Left ventricle myocardium inferior (tissue), 1 donor: ENCODE measurements around the gene ATXN1. TPM values are rescaled to one million over a fixed set of nuclear protein-coding genes. Genes with fewer than 3 reads are reported as not detected.

ENCODE experiments used
- DNase-seq: peaks from one replicate; pipeline ENCODE4 v3.0.0-alpha.2; 2020
- H3K27ac ChIP-seq: fragments of 200-600 bp; replicated peaks from 2 replicates; pipeline ENCODE4 v1.8.0; 2021
- H3K27me3 ChIP-seq: fragments of 200-600 bp; 2 replicates; pipeline ENCODE4 v1.8.0; 2021; ENCODE audit warnings: low read depth
- H3K36me3 ChIP-seq: fragments of 200-600 bp; 2 replicates; pipeline ENCODE4 v1.8.0; 2021
- H3K4me1 ChIP-seq: fragments of 200-600 bp; 2 replicates; pipeline ENCODE4 v1.8.0; 2021
- H3K4me3 ChIP-seq: fragments of 200-600 bp; 2 replicates; pipeline ENCODE4 v1.8.0; 2021; ENCODE audit warnings: mild to moderate bottlenecking, moderate library complexity
- H3K9me3 ChIP-seq: fragments of 200-600 bp; replicated peaks from 2 replicates; pipeline ENCODE4 v1.8.0; 2021
- CTCF ChIP-seq: fragments of 200-600 bp; IDR thresholded peaks from 2 replicates; pipeline ENCODE4 v1.8.0; 2021; ENCODE audit warnings: antibody characterized with exemption, mild to moderate bottlenecking, borderline replicate concordance
- intact Hi-C: fragments of 100-400 bp; cut with micrococcal nuclease; formaldehyde crosslinking; loops from one replicate; pipeline ENCODE4 v1.11.0; 2022
- total RNA-seq: library from RNA; stranded (reverse); fragmentation: NEBNext Ultra II Directional; extraction: Animal tissue kit (Norgen Biotek cat#: 25700); gene quantifications from one replicate; pipeline ENCODE4 v1.2.1, GENCODE V29; 2021
- donor health status: DM: no; HTN: yes; CAD: no; lungs with severe emphysema.

ATXN1 gene
- total RNA-seq, 1 donor from 2014 or later = 41.5 TPM

GRCh38 chr6:16727996-16728395 is 33.3 kb downstream of the ATXN1 start:
- no peak overlapping the region for H3K4me3 ChIP-seq
- no peak for DNase-seq

GRCh38 chr6:16725145-16725864 is 36.0 kb downstream of the ATXN1 start:
- Histone ChIP-seq H3K4me3 (peak overlapping the region; percentile 1), H3K27ac (peak overlapping the region; percentile 25), H3K36me3 (no peaks in the 10 kb centered on the region), H3K4me1 (peaks cover 43% of the 10 kb centered on the region), H3K9me3 (no peaks in the 10 kb centered on the region), H3K27me3 (no peaks in the 10 kb centered on the region)
- intact Hi-C loops = no loop called here
- TF ChIP-seq CTCF = no peak
- no peak for DNase-seq

More at GRCh38 chr6:16727996-16728395, 33.3 kb downstream of the ATXN1 start:
- no peaks in the 10 kb centered on the region for H3K9me3 ChIP-seq
- no peaks in the 10 kb centered on the region for H3K27me3 ChIP-seq
- intact Hi-C loops = no loop called here
- no peak for TF ChIP-seq CTCF
- no peak overlapping the region for H3K27ac ChIP-seq
- H3K4me1 ChIP-seq = peaks cover 59% of the 10 kb centered on the region
- no peaks in the 10 kb centered on the region for H3K36me3 ChIP-seq

- Histone ChIP-seq H3K9me3 (no peaks in the 10 kb centered on the region), H3K36me3 (no peaks in the 10 kb centered on the region), H3K27ac (no peak overlapping the region), H3K4me1 (peaks cover 55% of the 10 kb centered on the region), H3K4me3 (no peak overlapping the region), H3K27me3 (no peaks in the 10 kb centered on the region)
- intact Hi-C loops = no loop called here
- no peak for TF ChIP-seq CTCF
- no peak for DNase-seq
Observed at GRCh38 chr6:16723826-16724225, 37.4 kb downstream of the ATXN1 start.

GRCh38 chr6:16723402-16723801 is 37.9 kb downstream of the ATXN1 start:
- Histone ChIP-seq H3K36me3 (no peaks in the 10 kb centered on the region), H3K4me1 (peaks cover 59% of the 10 kb centered on the region), H3K27me3 (no peaks in the 10 kb centered on the region), H3K4me3 (no peak overlapping the region), H3K9me3 (no peaks in the 10 kb centered on the region), H3K27ac (no peak overlapping the region)
- no peak for DNase-seq
- no peak for TF ChIP-seq CTCF
- intact Hi-C loops = no loop called here

GRCh38 chr6:16722630-16723029 is 38.6 kb downstream of the ATXN1 start:
- peaks cover 65% of the 10 kb centered on the region for H3K4me1 ChIP-seq
- H3K36me3 ChIP-seq = no peaks in the 10 kb centered on the region
- no peak for DNase-seq
- intact Hi-C loops = no loop called here
- TF ChIP-seq CTCF = no peak
- no peaks in the 10 kb centered on the region for H3K9me3 ChIP-seq
- no peak overlapping the region for H3K27ac ChIP-seq
- no peaks in the 10 kb centered on the region for H3K27me3 ChIP-seq
- no peak overlapping the region for H3K4me3 ChIP-seq
